SHP77 (cell line): ENCODE data around the gene ATP13A3.
"Not testable (repeated sequence)": the region's sequence is repeated elsewhere in the genome, so short reads cannot be mapped to it uniquely, and the experiment has no call there.

Experiments
- DNase-seq, 2 experiments: peaks; one replicate each; lab custom pipeline; 2025; lab: John Stamatoyannopoulos, UW

Gene ATP13A3

DNA sequence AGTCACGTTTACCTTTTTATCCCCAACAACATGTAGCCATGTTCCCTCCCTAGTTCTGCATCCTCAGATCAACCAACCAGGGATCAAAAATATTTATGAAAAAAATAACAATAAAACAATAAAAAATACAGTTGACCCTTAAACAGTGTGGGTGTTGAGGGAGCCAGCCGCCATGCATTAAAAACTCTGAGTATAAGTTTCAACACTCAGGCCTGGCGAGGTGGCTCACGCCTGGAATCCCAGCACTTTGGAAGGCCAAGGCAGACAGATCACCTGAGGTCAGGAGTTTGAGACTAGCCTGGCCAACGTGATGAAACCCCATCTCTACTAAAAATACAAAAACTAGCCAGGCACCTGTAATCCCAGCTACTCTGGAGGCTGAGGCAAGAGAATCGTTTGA lies 12.7 kb upstream of the ATP13A3 start:
- not testable (repeated sequence) for DNase-seq

DNA sequence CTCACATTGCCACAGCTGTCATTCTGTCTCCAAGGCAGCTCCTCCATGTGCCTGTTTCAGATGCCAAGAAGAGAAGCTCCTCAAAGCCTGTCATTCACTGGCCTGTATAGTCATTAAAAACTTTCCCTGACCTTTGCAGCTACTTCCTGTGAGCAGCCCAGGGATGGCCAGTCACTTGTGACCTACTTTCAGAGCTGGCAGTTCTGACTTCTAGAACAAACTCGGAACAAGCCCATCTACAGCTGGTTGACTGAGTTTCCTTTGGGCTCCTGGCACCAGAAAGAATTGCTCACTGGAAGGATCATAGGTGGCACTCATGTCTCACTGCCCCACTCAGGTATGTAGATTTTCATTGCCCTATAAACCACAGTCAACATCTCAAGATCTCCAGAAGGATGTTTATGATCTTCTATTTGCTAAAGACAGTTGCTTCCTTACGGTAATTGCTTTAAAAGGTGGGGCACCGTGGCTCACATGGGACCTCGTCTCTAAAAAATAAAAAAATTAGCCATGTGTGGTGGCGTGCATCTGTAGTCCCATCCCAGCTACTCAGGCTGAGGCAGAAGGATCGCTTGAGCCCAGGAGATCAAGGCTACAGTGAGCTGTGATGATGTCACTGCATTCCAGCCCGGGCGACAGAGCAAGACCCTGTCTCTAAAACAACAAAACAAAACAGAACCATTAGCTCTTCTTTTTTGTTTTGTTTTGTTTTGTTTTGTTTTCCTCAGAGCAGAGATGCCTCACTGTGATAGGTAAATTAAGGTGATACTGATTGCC lies 11.2 kb upstream of the ATP13A3 start:
- DNase-seq, result no peak

DNA sequence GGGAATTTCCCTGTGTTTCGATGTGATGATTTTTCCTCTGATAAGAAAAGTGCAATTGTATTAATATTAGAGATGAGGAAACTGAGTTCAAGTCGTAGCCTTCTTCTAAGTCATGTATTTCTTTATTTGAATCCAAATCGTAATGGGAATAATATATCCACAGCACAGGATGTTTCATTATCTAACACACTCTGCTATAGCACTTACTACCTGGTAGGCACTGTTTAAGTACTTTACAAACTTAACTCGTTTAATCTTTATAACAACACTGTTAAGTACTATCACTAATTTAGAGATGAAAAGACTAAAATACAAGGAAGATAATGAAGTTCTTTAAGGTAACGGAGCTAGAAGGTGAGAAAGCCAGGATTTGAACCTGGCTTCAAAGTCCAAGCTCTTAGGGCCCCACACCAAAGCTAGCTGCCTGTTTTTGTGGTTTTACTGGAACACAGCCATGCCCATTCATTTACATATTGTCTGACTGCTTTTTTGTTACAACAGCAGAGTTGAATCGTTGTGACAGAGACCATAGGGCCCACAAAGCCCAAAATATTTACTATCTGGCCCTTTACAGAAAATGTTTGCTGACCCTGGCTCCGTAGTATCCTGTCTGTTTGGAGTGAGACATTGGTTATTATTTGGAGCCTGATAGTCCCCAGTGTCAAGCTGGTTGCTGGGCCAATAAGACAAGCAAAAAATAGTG lies 9.6 kb upstream of the ATP13A3 start:
- no peak for DNase-seq

DNA sequence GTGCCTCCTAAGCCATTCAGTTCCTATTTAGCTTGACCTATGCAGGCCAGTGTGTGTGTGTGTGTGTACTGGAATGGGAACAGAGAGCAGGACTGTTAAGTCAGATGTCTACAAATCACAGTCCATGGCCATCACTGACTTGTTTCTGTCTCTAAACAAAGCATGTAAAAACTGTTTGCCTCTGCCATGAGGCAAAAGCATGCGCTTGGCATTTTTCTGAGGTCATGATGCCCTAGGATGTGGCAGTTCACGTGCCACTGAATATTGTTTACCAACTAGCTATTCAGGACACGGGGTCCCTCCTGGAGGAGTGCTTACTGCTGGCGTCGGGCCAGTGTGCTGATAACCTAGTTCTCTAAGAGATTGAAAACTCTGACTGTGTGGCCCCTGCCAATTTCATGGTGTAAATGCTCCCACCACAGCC lies 8.2 kb upstream of the ATP13A3 start:
- DNase-seq, result no peak

DNA sequence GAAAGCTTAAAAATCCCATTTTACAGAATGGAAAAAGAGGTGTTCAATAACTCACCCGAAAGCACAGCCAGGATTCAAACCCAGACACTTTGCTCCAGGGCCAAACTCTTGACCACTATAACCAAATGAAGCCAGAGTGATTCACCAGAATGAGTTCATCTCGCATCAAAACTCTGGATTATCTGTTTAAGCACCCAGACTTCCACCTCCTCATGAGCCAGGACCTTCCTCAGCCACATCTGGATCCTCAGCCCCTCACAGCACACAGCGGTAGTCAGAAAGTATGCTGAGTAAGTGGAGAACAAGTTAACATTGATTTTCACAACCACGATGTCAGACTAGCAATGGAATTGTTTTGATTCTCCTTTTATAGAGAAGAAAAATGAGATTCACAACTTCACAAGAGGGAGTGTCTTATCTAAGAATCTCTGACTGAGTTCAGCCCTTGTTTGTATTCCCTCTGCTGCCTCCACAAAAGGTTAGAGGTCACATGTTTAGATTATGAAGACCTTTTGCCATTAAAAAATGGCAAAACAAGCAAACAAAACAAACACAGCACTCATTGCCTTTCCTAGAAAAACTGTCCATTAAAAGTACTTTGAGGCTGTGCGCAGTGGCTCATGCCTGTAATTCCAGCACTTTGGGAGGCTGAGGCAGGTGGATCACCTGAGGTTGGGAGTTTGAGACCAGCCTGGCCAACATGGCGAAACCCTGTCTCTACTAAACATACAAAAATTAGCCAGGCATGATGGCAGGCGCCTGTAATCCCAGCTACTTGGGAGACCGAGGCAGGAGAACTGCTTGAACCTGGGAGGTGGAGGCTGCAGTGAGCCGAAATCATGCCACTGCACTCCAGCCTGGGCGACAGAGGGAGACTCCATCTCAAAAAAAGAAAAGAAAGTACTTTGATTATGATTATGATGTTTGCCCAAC lies 7.5 kb upstream of the ATP13A3 start:
- not testable (repeated sequence) for DNase-seq

DNA sequence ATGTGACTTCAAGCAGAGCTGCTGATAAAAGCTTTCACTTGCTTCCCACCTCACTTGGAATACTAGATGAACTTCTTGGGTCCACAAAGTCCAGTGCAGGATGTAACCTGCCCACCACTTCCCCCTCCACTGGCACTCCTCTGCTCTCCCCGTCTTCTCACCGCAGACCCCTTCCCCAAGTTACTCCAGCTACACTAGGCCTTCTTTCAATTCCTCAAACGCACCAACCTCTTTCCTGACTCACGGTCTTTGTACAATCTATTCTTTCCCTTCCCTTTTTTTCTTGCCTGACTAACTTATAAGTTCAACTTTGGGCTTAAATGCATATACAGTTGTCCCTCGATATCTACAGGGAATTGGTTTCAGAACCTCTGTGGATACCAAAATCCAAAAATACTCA lies 5.2 kb upstream of the ATP13A3 start:
- no peak for DNase-seq

DNA sequence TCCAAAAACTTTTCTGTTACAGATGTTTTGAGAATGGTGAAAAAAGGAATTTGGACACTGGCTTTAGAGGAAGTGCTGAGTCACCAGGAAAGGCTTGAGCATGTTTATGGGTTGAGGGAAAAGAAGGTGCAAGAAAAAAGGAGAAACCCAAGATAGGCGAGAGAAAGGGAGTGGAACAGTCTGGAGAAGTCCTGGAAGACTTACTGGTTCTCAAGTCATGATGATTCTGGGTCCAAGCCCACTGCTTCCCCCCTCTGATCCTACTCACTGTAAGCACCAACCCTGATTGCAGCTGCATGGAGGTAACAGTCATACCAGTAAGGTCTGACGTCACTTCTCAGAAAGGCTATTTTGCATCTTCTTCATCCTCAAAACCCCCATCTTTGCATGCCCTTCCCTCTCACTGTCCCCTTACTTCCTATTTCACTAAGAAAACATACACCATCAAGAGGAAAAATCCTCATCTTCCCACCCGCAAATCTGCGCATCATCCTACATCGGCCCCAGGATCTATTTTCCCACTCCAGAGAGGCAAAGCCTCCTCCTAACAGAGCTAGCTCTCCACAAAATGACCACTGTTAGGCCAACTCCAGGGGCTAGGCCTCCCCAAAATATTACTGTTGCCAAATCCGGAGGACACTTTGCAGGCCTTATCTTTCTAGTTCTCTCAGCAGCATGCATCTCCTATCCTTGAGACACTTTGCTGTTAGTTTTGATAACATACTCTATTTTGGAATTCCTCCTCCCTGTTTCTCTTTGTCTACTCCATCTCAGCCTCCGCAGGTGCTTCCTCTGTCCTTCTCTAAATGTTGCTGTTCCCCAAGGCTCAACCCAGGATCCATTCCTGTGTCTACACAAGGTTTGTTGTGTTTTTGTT lies 3.2 kb upstream of the ATP13A3 start:
- no peak for DNase-seq

DNA sequence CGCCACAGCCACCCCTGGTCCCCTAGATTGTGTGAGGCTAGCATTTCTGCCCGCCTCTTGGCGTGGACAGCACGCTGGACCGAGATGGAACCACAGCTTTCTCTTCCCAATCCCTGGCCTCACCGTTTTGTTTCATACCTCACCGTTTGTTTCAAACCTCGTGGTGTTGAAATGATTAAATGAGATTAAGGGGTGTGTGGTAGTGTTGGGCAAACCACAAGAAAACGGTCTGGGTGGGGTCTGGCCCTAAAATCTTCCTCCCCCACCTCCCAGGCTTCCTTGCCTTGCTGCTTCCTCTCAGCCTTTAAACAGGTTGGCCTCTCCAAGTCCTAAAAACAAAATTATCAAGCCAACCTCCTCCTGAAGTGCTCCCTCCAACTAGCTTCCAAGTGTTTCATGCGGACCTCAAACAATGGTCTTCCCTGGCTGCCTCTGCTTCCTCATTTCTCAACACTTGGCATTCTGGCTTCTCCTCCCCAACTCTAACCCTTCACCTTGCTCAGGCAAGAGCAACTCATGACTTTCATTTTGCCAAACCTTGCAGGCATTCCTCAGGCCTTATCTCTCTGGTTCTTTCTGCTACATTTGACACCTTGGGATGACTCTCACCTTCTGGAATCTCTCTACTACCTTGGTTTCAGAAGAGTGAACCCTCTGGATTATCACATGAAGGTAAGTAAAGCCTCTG lies 1.4 kb upstream of the ATP13A3 start:
- no peak for DNase-seq

DNA sequence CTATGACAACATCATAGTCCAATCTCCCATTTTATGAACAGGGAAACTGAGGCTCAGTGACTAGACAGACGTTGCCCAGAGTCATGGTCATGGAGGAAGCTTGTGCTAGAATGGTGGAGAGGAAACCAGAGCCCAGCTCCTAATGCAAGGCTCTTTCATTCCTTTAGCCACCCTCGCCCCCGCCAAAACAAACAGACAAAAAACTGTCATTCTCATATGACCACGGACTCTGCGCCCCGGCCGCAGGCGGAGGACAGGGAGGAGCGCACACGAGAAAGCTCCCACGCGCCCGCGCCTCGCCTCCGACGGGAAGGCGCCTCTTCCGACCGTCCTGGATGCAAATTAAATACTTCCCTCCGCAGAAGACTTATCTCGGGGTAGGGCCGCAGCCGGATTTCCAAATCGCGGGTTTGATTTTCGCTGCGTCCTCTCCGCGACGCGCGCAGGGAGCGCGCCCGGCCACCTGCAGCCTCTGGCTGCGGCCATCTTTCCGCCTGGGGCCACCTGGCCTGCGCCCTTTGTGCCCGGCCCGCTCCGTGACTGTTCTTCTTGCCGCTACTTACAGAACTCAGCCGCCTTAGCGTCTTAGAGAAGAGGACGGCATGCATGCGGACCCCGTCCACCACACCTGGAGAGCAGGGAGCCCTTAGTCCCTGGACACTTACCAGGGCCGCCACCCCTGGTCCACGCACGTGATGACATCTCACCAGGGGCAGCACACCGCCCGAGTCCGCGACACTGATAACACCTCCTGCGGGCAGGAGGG lies 670 bp upstream of the ATP13A3 start:
- peak in 1 of 2 experiments; percentile 7 for DNase-seq

DNA sequence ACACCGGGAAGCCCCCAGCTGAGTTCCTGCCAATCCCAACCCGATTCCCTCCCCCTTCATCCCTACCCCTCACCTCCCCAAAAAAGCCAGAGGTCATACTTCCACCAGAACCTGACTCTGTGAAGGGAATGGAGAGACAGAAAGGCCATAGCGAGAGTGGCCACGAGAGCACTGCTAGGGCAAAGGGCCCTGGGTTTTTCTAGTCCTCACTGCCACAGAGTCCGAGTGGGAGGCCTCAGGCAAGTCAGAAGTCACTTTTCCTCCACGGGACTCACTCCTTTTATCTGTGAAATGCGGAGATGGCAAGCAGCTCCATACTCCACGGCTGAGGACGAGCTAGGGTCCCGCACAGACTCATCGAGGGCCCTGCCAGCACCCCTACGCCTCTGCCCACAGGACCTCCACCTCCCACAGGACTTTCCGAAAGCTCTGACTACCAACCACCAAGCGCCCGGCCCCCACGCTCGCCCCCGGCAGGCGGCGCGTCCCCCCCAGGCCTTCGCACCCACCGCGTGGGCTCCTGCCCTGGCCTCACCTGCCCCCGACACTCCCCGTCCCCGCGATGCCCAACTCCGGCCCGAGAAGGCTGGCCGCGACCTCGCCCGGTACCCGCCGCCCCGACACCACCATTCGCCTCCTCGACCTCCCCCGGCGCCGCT lies 792 bp downstream of the ATP13A3 start:
- no peak for DNase-seq

DNA sequence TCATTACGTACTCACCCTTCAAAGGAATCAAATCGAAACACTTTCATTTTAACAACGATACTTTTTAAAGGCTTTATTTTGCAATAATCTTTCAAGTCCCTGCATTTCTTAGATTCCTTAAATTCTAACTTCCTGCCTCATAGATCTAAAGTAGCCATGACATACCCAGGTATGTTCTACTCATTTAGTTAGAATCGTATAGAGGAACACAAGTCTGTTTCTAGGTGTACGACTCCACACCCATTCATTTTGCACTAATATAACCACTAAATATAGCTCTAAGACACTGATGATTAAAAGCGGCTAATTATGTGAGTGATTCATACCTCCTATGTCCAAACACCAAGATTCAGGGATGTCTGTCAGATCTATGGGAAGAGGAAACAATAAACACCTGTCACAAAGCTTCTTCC lies 1.3 kb downstream of the ATP13A3 start:
- DNase-seq, result no peak

DNA sequence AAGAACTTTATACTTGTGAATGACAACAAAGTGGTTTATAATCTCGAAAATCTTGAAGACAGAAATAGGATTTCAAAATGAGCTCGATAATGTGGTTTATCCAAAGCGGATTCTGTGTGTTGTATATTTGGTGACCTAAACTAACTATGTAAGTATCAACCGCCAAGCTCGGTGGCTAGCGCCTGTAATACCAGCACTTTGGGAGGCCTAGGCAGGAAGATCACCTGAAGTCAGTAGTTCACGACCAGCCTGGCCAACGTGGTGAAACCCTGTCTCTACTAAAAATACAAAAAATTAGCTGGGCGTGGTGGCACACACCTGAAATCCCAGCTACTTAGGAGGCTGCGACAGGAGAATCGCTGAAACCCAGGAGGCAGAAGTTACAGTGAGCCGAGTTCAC lies 2.2 kb downstream of the ATP13A3 start:
- no peak for DNase-seq

DNA sequence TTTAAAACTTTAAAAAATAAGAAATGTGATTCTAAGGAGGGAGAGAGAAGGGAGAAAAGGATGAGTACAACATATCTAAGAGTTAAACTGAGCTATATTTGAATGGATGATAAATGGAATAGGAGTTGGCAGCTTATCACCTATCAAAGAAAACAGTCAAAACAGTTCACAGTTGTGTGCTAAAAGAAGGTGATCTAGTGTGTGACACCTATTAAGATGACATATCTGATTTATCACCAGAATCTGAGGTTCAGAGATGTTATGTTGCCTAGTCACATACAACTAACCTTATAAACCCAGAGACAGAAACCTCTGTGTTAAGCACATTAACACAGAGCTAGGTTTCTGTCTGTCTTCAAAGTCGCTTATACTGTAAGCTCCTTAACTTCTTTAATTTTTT lies 3.0 kb downstream of the ATP13A3 start:
- no peak for DNase-seq

DNA sequence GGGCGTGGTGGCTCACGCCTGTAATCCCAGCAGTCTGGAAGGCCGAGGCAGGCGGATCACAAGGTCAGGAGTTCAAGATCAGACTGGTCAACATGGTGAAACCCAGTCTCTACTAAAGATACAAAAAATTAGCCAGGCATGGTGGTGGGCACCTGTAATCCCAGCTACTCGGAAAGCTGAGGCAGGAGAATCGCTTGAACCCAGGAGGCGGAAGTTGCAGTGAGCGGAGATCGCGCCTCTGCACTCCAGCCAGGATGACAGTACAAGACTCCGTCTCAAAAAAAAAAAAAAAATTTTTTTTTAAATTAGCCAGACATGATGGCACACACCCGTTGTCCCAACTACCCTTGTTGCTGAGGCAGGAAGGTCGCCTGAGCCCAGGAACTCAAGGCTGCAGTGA lies 4.0 kb downstream of the ATP13A3 start:
- not testable (repeated sequence) for DNase-seq

DNA sequence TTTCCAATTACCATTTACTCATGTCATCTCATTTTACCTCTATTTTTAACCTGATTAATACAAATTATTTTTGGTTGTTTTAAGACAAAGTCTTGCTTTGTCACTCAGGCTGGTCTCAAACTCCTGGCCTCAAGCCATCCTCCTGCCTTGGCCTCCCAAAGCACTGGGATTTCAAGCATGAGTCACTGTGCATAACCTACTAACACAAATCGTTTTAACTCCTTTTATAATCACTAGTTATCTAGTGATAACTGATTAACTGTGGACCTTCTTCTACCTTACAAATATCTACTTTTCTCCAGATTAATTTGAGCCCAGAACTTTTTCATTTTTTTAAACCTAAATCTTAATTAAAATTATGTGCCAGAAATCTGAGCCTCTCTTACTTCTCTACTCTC lies 4.6 kb downstream of the ATP13A3 start:
- no peak for DNase-seq

DNA sequence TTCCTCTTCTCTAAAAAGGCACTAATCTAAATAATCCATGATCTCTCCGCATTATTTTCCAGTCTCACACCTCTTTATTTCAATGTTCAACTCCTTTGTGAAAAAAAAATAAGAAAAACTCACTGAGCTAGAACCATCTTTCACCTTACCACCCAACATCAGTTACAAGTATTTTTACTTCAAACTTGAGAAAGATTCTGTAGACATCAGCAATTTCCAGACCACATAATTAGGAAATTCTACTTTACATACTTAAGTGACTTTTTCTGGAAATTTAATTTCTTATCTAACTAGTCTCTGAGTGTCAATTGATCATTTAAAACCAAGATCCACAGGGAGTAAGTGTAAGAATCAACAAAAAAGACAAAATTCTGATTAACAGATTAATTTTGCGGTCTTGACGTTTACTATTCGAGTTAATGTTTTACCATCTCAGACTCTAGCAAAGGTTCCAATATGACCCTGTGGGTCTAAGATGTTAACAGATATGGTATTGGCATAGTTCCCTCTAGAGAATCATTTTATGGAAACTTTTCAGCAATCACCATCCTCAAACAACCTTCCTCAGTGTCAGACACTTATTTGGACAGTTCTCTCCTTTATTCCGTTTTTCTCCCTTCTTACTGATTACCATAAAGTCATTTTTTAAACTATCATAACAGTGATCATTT lies 5.1 kb downstream of the ATP13A3 start:
- no peak for DNase-seq

DNA sequence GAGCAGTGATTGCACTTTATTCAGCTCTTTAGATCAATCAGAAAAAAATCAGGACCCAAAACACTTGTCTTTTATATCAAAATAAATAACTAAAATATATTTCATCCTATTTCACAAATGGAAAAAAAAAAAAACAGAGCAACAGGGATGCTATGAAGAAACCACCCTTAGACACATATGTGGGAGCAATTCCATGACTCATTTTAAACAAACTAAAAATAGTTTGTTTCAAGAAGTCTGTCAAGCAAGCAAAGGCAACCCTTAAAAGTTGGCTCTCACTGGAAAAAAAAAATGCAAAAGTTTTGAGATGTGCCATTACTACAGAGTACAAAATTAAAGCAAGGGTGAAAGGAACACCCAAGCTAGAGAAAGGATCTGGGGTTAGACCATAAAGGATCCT lies 5.7 kb downstream of the ATP13A3 start:
- no peak for DNase-seq

DNA sequence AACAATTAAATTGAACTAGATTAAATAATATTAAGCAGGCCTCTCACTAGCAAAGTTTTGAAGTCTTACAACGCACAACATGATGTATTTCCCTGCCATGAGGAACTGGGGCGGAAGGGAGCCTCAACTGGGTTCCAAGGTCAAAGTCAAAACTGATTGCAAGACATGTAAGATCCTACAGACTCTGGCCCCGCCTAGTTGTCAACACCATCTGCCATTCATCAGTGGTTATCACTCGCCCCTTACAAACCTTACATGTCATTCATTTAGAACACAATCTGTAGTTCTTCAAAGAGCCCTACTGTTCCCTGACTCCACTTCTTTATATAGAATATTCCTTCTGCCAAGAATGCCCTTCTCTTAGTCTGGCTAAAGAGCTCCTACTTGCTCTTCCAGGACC lies 10.0 kb downstream of the ATP13A3 start:
- DNase-seq, result no peak

DNA sequence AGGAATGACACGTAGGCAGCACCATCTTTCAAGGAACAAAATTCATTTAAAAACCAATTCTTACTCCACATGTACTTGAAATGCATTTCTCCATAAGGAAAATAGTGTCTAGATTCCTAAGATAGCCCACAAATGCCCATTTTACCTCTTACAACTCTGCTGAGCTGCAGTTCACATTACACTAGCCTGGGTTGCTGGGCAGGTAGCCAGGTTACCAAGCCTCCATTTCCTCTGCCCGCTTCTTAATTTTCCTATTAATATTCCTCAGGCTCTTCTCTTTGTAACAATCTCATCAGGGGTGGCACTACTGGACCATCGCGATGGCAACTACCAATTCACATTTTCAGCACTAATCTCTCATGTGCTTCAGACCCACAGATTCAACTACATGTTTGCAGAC lies 10.8 kb downstream of the ATP13A3 start:
- DNase-seq, result no peak
